Posterior vena cava (tissue), 2 donors: Measurements from ENCODE around the gene PCDHGA2. TPM values are rescaled to one million over a fixed set of nuclear protein-coding genes. Genes with fewer than 3 reads are reported as not detected.
"Not testable (repeated sequence)": the region's sequence is repeated elsewhere in the genome, so short reads cannot be mapped to it uniquely, and the experiment has no call there.

Experiments used
- DNase-seq: peaks from one replicate; pipeline ENCODE4 v3.0.0-alpha.2; 2020; ENCODE audit warnings: low spot score
- intact Hi-C, 2 donors: fragments of 100-400 bp; cut with DNase I; formaldehyde crosslinking; loops; one replicate each; pipeline versions ENCODE4 v1.14.1 to v1.14.2; 2022 to 2023
- total RNA-seq, 2 donors: library from RNA; stranded (reverse); fragmentation: NEBNext Ultra II Directional; extraction: Animal tissue kit (Norgen Biotek cat#: 25700); gene quantifications; one replicate each; pipeline ENCODE4 v1.2.1, GENCODE V29; 2021
- donor health status: DM: yes; HTN: yes; CAD: no.
- donor health status: DM: yes; HTN: yes; CAD: no.

The PCDHGA2 gene
- total RNA-seq, 2 donors from 2014 or later, result 3.7 to 7.4 TPM

DNA sequence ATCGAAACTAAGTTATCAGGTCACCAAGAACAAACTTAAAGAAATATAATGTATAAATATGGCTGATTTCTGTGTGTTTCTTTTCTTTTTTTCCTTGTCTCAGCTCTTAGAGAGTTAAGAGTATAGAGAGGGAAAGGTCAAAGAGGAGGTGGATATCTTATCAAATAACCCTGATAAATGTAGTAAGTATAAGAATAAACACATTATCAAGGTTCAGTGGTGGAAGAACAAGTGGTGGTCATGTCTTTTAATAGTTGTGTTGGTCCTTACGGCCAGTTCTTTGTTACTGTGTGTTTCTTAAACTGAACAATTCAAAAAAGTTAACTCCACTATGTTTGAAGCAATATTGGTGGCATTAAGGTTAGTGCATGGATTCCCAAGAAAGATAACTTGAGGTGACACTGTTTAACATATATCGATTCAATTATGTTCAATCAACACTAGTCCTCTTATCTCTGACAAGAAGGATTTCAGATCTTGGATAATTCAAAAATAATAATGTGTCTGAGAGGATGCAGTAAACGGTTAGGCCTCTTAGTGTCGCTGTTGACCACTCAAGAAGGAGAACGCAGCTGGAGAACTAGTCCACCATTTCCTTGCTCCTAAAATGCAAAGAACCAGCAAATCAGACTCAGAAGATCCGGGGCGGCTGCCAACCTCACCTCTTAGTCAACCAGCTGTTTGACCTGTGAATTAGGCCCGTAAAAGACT lies 4.8 kb downstream of the PCDHGA2 start, which contains the start of gene PCDHGA3:
Gene PCDHGA3 (plus strand): TSS at position 588 of the 711 bp plus-strand sequence. CDS start 205 bp downstream, outside the sequence.
- intact Hi-C loops, result no loop called here
- DNase-seq, result no peak

DNA sequence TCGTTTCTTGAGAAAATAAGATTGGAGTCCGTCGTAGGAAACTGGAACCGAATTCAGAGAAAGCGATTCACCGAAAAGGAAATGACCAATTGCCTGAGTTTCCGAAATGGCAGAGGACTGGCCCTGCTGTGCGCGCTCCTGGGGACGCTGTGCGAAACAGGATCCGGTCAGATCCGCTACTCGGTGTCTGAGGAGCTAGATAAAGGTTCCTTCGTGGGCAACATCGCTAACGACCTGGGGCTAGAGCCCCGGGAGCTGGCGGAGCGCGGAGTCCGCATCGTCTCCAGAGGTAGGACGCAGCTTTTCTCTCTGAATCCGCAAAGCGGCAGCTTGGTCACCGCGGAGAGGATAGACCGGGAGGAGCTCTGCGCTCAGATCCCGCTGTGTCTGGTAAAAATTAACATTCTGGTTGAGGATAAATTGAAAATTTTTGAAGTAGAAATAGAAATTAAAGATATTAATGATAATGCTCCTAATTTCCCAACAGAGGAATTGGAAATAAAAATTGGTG lies 5.4 kb downstream of the PCDHGA2 start:
- no peak for DNase-seq
- intact Hi-C loops, result no loop called here

DNA sequence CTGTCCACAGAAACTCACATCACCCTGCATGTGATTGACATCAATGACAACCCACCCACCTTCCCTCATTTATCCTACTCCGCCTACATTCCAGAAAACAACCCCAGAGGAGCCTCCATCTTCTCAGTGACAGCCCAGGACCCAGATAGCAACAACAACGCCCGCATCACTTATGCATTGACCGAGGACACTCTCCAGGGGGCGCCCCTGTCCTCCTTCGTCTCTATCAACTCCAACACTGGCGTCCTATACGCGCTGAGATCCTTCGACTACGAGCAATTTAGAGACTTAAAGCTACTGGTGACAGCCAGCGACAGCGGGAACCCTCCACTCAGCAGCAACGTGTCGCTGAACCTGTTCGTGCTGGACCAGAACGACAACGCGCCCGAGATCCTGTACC lies 6.8 kb downstream of the PCDHGA2 start:
- intact Hi-C loops, result no loop called here
- peak; percentile 36 for DNase-seq

DNA sequence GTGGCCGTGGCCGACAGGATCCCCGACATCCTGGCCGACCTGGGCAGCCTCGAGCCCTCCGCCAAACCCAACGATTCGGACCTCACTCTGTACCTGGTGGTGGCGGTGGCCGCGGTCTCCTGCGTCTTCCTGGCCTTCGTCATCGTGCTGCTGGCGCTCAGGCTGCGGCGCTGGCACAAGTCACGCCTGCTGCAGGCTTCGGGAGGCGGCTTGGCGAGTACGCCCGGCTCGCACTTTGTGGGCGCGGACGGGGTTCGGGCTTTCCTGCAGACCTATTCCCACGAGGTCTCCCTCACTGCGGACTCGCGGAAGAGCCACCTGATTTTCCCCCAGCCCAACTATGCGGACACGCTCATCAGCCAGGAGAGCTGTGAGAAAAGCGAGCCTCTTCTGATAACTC lies 7.5 kb downstream of the PCDHGA2 start:
- intact Hi-C loops, result not testable (repeated sequence)
- peak; percentile 47 for DNase-seq

DNA sequence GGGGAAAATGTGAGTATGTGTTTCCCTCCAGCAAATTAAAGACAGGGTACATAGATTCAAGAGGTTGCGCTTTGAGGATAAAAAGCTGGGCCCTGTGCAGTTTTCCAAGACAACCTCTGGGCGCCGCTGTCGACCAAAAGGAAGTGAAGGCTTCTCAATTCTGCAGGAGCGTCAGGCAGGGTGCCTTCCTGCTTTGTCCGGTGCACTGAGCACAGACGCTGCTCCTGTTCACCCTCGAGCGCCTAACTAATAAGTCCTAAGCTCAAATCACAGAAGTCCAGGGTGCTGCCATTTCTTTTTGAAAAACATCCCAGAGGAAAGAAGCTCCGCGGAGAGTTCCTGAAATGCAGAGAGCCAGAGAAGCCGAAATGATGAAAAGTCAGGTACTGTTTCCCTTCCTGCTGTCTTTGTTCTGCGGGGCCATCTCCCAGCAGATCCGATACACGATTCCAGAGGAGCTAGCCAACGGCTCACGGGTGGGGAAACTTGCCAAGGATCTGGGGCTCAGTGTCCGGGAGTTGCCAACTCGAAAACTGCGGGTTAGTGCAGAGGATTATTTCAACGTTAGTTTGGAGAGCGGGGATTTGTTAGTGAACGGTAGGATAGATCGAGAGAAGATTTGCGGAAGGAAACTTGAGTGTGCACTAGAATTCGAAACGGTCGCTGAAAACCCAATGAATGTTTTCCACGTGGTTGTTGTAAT lies 11.5 kb downstream of the PCDHGA2 start, which contains the start of gene PCDHGB1:
Gene PCDHGB1 (plus strand): TSS at position 183 of the 703 bp plus-strand sequence. CDS start 162 bp downstream, at position 345.
- intact Hi-C loops, result no loop called here
- DNase-seq, result no peak

DNA sequence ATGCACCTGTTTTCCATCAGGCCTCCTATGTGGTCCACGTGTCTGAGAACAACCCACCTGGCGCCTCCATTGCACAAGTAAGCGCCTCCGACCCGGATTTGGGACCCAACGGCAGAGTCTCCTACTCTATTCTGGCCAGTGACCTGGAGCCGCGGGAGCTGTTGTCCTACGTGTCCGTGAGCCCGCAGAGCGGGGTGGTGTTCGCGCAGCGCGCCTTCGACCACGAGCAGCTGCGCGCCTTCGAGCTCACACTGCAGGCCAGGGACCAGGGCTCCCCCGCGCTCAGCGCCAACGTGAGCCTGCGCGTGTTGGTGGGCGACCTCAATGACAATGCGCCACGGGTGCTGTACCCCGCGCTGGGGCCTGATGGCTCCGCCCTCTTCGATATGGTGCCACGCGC lies 13.0 kb downstream of the PCDHGA2 start:
- no peak for DNase-seq
- intact Hi-C loops, result no loop called here

DNA sequence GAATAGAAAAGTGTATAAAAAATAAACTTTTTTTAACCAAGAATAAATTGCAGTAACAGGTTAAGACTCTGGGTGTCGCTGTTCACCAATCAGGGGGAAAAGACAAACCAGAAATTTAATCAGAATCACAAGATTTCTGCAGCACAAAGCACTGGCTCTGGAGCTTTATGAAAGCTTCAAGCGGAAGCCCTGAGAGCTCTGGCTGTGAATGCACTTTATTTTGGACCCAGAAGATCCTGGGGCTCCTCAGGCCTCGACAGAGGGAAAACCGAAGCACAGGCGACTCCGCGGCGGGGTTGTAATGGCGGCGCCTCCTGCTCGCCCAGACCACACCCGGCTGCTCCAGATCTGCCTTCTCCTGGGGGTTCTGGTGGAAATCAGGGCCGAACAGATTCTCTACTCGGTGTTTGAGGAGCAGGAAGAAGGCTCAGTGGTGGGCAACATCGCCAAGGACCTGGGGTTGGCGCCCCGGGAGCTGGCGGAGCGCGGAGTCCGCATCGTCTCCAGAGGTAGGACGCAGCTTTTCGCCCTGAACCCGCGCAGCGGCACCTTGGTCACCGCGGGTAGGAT lies 16.4 kb downstream of the PCDHGA2 start, which contains the start of gene PCDHGA4:
Gene PCDHGA4 (plus strand): TSS at position 122 of the 570 bp plus-strand sequence. CDS start 87 bp downstream, at position 209.
- intact Hi-C loops, result no loop called here
- no peak for DNase-seq

DNA sequence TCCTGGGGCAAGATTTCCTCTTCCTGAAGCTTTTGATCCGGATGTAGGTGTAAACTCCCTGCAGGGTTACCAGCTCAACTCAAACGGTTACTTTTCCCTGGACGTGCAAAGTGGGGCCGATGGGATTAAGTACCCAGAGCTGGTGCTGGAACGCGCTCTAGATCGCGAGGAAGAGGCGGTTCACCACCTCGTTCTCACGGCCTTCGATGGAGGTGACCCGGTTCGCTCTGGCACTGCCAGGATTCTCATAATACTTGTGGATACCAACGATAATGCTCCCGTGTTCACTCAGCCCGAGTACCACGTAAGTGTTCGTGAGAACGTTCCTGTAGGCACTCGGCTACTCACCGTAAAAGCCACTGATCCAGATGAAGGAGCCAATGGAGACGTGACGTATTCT lies 17.1 kb downstream of the PCDHGA2 start:
- DNase-seq, result no peak
- intact Hi-C loops, result no loop called here

DNA sequence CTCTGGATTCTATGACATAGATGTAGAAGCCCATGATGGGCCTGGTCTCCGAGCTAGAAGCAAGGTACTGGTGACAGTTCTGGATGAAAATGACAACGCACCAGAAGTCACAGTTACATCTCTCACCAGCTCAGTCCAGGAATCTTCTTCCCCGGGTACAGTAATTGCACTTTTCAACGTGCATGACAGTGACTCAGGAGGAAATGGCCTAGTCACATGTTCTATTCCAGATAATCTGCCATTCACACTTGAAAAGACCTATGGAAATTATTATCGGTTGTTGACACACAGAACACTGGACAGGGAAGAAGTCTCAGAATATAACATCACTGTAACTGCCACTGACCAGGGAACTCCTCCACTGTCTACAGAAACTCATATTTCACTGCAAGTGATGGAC lies 17.6 kb downstream of the PCDHGA2 start:
- intact Hi-C loops, result no loop called here
- DNase-seq, result no peak

DNA sequence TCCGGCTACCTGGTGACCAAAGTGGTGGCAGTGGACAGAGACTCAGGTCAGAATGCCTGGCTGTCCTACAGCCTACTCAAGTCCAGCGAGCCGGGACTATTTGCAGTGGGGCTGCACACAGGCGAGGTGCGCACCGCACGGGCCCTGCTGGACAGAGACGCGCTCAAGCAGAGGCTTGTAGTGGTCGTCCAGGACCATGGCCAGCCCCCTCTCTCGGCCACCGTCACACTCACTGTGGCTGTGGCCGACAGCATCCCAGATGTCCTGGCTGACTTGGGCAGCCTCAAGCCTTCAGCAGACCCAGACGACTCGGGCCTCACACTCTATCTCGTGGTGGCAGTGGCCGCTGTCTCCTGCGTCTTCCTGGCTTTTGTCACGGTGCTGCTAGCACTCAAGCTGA lies 18.4 kb downstream of the PCDHGA2 start:
- intact Hi-C loops, result no loop called here

DNA sequence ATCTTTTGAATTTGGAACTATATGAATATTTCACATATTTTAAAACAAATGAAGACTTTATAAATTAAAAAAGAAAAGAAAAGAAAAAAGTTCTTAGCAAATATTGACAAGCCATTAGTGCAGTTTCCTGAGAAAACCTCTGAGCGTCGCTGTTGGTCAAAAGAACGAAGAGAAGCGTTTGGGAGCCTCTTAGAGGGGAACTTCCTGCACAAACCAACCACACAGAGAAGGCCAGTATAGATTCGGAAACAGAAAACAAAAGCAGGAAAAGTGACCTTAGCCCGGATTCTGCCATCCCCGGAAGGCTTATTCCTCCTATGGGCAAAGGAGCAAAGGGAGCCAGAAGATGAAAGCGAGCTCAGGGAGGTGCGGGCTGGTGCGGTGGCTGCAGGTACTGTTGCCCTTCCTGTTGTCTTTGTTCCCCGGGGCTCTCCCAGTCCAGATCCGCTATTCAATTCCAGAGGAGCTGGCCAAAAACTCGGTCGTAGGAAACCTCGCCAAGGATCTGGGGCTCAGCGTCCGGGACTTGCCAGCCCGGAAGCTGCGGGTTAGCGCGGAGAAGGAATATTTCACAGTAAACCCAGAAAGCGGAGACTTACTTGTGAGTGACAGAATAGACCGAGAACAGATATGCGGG lies 21.3 kb downstream of the PCDHGA2 start, which contains the start of gene PCDHGB2:
Gene PCDHGB2 (plus strand): TSS at position 205 of the 637 bp plus-strand sequence. CDS start 142 bp downstream, at position 347.
- no peak for DNase-seq
- intact Hi-C loops, result no loop called here

More for the DNA sequence above, 18.4 kb downstream of the PCDHGA2 start:
- no peak for DNase-seq

DNA sequence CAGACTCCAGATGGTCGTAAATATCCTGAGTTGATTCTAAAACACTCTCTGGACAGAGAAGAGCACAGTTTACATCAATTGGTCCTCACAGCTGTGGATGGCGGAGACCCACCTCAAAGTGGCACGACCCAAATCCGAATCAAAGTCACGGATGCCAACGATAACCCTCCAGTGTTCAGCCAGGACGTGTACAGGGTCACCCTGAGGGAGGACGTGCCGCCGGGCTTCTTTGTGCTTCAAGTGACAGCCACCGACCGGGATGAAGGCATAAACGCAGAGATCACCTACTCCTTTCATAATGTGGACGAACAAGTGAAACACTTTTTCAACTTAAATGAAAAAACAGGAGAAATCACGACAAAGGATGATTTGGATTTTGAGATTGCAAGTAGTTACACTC lies 22.1 kb downstream of the PCDHGA2 start:
- intact Hi-C loops, result no loop called here
- no peak for DNase-seq

DNA sequence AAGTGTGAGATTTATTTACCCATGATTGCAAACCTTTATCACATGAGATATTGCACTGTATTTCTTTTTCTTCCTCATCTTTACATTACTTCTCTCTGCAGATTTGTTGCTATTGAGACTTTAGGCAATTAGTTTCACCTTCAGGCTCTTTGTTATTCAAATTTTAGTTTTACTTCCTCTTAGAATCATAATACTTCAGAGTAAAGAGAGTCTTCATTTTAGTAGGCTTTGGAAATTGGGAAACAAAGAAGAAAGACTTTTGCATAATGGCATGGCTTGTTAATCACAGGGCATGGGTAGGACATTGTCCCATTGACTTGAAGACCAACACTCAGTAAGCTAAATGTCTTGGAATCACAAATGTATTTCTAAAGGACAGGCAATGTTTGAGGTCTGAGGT lies 24.2 kb downstream of the PCDHGA2 start:
- no peak for DNase-seq
- intact Hi-C loops, result loop anchor here in 1 of 2 donors (2.0 kb wide), 1 partner anchor 26 kb away; no protein-coding TSS in a partner anchor

DNA sequence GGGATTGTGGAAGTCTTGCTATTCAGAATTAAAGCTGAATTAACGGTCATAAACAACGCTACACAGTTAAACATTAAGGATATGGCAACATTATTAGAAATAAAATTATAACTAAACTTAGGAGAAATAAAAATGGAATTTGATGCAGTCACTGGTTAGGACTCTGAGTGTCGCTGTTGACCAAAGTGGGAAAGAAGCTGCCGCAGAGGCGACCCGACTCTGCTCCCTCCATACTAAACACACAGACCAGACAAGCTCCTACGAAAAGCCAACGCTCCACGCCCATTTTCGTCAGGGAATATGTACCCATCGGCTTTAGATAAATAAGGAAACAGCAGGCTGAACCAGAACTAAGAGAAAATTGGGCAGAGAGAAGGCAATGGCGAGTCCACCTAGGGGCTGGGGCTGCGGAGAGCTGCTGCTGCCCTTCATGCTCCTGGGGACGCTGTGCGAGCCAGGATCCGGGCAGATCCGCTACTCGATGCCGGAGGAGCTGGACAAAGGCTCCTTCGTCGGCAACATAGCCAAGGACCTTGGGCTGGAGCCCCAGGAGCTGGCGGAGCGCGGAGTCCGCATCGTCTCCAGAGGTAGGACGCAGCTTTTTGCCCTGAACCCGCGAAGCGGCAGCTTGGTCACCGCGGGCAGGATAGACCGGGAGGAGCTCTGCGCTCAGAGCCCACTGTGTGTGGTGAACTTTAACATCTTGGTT lies 25.5 kb downstream of the PCDHGA2 start, which contains the start of gene PCDHGA5:
Gene PCDHGA5 (plus strand): TSS at position 211 of the 709 bp plus-strand sequence. CDS start 169 bp downstream, at position 380.
- intact Hi-C loops, result loop anchor here in 1 of 2 donors (2.0 kb wide), 1 partner anchor 27 kb away; no protein-coding TSS in a partner anchor
- no peak for DNase-seq

DNA sequence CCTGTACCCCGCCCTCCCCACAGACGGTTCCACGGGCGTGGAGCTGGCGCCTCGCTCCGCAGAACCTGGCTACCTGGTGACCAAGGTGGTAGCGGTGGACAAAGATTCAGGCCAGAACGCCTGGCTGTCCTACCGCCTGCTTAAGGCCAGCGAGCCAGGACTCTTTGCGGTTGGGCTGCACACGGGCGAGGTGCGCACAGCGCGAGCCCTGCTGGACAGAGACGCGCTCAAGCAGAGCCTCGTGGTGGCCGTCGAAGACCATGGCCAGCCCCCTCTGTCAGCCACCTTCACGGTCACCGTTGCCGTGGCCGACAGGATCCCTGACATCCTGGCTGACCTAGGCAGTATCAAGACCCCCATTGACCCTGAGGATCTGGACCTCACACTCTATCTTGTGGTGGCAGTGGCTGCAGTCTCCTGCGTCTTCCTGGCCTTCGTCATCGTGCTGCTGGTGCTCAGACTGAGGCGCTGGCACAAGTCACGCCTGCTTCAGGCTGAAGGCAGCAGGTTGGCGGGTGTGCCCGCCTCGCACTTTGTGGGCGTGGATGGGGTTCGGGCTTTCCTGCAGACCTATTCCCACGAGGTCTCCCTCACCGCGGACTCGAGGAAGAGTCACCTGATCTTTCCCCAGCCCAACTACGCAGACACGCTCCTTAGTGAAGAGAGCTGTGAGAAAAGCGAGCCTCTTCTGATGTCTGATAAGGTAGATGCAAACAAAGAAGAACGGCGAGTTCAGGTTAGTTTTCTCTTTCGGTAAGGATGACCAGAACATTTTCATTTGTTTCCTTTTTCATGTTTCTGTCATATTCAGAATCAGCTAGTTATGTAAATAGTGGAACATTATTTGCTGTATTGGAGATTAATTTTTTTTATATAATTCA lies 27.7 kb downstream of the PCDHGA2 start:
- intact Hi-C loops, result no loop called here
- no peak for DNase-seq

DNA sequence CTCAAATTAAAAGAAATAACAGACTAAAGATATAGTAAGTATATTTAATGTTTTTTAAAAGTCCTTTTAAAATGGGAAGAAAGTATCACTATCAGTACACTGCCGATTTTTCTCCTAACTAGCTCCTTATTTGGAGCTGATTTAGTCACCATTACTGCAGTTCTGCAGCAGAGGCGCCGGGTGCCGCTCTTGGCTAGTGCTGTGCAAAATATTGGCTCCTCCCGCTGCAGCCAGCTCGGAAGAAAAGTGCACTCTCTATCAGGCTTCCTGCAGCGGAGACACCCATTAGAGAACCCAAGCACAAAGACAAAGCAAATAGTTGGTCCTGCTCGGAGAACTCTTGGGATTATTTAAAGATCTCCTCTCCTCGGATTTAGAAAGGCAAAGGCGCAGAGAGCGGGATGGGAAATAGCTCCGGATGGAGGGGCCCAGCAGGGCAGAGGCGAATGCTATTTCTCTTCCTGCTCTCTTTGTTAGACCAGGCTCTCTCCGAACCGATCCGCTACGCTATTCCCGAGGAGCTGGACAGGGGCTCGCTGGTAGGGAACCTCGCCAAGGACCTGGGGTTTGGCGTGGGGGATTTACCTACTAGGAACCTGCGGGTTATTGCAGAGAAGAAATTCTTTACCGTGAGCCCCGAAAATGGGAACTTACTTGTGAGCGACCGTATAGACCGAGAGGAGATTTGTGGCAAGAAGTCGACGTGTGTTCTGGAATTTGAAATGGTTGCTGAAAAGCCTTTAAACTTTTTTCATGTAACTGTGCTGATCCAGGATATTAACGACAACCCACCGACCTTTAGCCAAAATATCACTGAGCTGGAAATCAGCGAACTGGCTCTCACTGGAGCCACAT lies 31.7 kb downstream of the PCDHGA2 start, which contains the start of gene PCDHGB3:
Gene PCDHGB3 (plus strand): TSS at position 249 of the 855 bp plus-strand sequence. CDS start 153 bp downstream, at position 402.
- intact Hi-C loops, result no loop called here
- no peak for DNase-seq
